ENCODE data around the gene DAPK2.

Gene DAPK2

GRCh38 chr15:63890617-63891016 is 155.7 kb downstream of the DAPK2 start:
- Histone ChIP-seq H3K4me1 (ENCODE audit: insufficient read depth, low read length) (peaks cover 16% of the 10 kb centered on the region), H2AFZ (ENCODE audit: low read depth, low read length) (no peak overlapping the region), H3K4me3 (ENCODE audit: low read depth in 1 of 2, low read length in 2 of 2) (no peak overlapping the region), H3K9ac (ENCODE audit: low read depth, low read length) (no peak overlapping the region), H3K4me2 (ENCODE audit: insufficient read depth, low read length) (no peak overlapping the region), H4K20me1 (ENCODE audit: insufficient read depth, low read length) (no peaks in the 10 kb centered on the region), H3K27ac (ENCODE audit: low read length) (no peak overlapping the region), H3K79me2 (ENCODE audit: insufficient read depth, low read length) (no peaks in the 10 kb centered on the region), H3K27me3 (ENCODE audit: insufficient read depth, low read length, poor library complexity) (no peaks in the 10 kb centered on the region), H3K9me3 (ENCODE audit: insufficient read depth, low read length, severe bottlenecking) (no peaks in the 10 kb centered on the region), H3K36me3 (ENCODE audit: insufficient read depth, low read length) (no peaks in the 10 kb centered on the region)
- ATAC-seq (ENCODE audit: insufficient read depth, low read depth) (no peak), DNase-seq (no peak)
- TF ChIP-seq EZH2 (IDR thresholded peaks at IDR 0.05; ENCODE audit: borderline replicate concordance, low read depth, low read length, severe bottlenecking) = no peak
- TF ChIP-seq, protein P1, sequence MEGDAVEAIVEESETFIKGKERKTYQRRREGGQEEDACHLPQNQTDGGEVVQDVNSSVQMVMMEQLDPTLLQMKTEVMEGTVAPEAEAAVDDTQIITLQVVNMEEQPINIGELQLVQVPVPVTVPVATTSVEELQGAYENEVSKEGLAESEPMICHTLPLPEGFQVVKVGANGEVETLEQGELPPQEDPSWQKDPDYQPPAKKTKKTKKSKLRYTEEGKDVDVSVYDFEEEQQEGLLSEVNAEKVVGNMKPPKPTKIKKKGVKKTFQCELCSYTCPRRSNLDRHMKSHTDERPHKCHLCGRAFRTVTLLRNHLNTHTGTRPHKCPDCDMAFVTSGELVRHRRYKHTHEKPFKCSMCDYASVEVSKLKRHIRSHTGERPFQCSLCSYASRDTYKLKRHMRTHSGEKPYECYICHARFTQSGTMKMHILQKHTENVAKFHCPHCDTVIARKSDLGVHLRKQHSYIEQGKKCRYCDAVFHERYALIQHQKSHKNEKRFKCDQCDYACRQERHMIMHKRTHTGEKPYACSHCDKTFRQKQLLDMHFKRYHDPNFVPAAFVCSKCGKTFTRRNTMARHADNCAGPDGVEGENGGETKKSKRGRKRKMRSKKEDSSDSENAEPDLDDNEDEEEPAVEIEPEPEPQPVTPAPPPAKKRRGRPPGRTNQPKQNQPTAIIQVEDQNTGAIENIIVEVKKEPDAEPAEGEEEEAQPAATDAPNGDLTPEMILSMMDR (IDR thresholded peaks at IDR 0.05; ENCODE audit: borderline replicate concordance, extremely low read depth, low read length, poor library complexity, severe bottlenecking) = no peak

DNA sequence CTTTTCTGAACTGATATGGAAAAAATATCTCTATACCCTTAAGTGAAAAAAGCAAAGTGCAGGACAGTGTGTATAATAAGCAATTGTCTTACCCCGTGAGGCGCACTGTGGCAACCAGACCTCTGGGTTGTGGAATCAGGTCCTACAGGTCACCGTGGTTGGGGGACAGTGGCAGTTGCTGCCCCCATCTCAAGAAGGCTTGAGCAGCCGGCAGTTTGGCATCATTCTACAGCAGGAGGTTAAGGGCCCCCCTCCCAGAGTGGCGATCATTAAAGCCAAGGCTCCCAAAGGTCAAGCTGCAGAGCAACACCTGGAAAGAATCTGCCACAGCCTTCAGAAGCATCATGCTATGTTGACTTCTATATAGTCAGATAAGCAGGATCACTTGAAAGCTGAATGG is 156.5 kb downstream of the DAPK2 start:
- Histone ChIP-seq H2AFZ (ENCODE audit: low read depth, low read length) (no peak overlapping the region), H3K4me1 (ENCODE audit: insufficient read depth, low read length) (peaks cover 16% of the 10 kb centered on the region), H3K4me2 (ENCODE audit: insufficient read depth, low read length) (no peak overlapping the region), H3K36me3 (ENCODE audit: insufficient read depth, low read length) (no peaks in the 10 kb centered on the region), H3K9ac (ENCODE audit: low read depth, low read length) (no peak overlapping the region), H3K27ac (ENCODE audit: low read length) (no peak overlapping the region), H3K27me3 (ENCODE audit: insufficient read depth, low read length, poor library complexity) (no peaks in the 10 kb centered on the region), H3K79me2 (ENCODE audit: insufficient read depth, low read length) (no peaks in the 10 kb centered on the region), H3K4me3 (ENCODE audit: low read depth in 1 of 2, low read length in 2 of 2) (no peak overlapping the region), H3K9me3 (ENCODE audit: insufficient read depth, low read length, severe bottlenecking) (no peaks in the 10 kb centered on the region), H4K20me1 (ENCODE audit: insufficient read depth, low read length) (no peaks in the 10 kb centered on the region)
- no peak for DNase-seq
- TF ChIP-seq, protein P1 (IDR thresholded peaks at IDR 0.05; ENCODE audit: borderline replicate concordance, extremely low read depth, low read length, poor library complexity, severe bottlenecking) = no peak
- no peak for TF ChIP-seq EZH2 (IDR thresholded peaks at IDR 0.05; ENCODE audit: borderline replicate concordance, low read depth, low read length, severe bottlenecking)
- ATAC-seq (ENCODE audit: insufficient read depth, low read depth) = no peak

DNA sequence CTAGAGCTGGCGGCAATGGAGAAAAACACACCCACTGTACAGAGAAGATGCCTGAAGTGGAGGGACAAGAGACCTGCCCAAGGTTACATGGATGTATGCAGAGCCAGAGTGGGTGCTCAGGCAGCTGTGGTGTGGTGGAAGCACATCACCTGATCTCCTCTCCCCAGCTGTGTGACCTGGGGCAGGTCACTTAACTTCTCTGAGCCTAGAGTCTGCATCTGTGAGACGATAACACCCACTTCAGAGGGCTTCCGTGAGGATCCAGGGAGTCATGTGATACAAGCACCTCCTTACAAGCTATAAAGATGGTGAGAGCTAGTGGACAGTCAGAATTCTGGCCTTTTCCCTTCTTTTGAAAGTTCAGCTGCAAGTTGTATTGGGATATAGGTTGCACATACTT is 157.5 kb downstream of the DAPK2 start:
- Histone ChIP-seq H2AFZ (ENCODE audit: low read depth, low read length) (no peak overlapping the region), H3K36me3 (ENCODE audit: insufficient read depth, low read length) (no peaks in the 10 kb centered on the region), H3K4me3 (ENCODE audit: low read depth in 1 of 2, low read length in 2 of 2) (no peak overlapping the region), H3K4me2 (ENCODE audit: insufficient read depth, low read length) (no peak overlapping the region), H3K9ac (ENCODE audit: low read depth, low read length) (no peak overlapping the region), H3K79me2 (ENCODE audit: insufficient read depth, low read length) (no peaks in the 10 kb centered on the region), H3K27me3 (ENCODE audit: insufficient read depth, low read length, poor library complexity) (no peaks in the 10 kb centered on the region), H3K9me3 (ENCODE audit: insufficient read depth, low read length, severe bottlenecking) (no peaks in the 10 kb centered on the region), H3K27ac (ENCODE audit: low read length) (no peak overlapping the region), H4K20me1 (ENCODE audit: insufficient read depth, low read length) (no peaks in the 10 kb centered on the region), H3K4me1 (ENCODE audit: insufficient read depth, low read length) (peaks cover 16% of the 10 kb centered on the region)
- TF ChIP-seq, protein P1 (IDR thresholded peaks at IDR 0.05; ENCODE audit: borderline replicate concordance, extremely low read depth, low read length, poor library complexity, severe bottlenecking) = no peak
- DNase-seq (no peak), ATAC-seq (ENCODE audit: insufficient read depth, low read depth) (no peak)

- Histone ChIP-seq H3K9ac (ENCODE audit: low read depth, low read length) (no peak overlapping the region), H3K9me3 (ENCODE audit: insufficient read depth, low read length, severe bottlenecking) (no peaks in the 10 kb centered on the region), H3K4me2 (ENCODE audit: insufficient read depth, low read length) (no peak overlapping the region), H3K4me1 (ENCODE audit: insufficient read depth, low read length) (peaks cover 12% of the 10 kb centered on the region), H3K27ac (ENCODE audit: low read length) (no peak overlapping the region), H2AFZ (ENCODE audit: low read depth, low read length) (no peak overlapping the region), H3K27me3 (ENCODE audit: insufficient read depth, low read length, poor library complexity) (no peaks in the 10 kb centered on the region), H3K36me3 (ENCODE audit: insufficient read depth, low read length) (no peaks in the 10 kb centered on the region), H4K20me1 (ENCODE audit: insufficient read depth, low read length) (no peaks in the 10 kb centered on the region), H3K4me3 (ENCODE audit: low read depth in 1 of 2, low read length in 2 of 2) (no peak overlapping the region), H3K79me2 (ENCODE audit: insufficient read depth, low read length) (no peaks in the 10 kb centered on the region)
- DNase-seq (no peak), ATAC-seq (ENCODE audit: insufficient read depth, low read depth) (no peak)
- TF ChIP-seq, protein P1 (IDR thresholded peaks at IDR 0.05; ENCODE audit: borderline replicate concordance, extremely low read depth, low read length, poor library complexity, severe bottlenecking) = no peak
- TF ChIP-seq EZH2 (IDR thresholded peaks at IDR 0.05; ENCODE audit: borderline replicate concordance, low read depth, low read length, severe bottlenecking) = no peak
Observed at GRCh38 chr15:63888146-63888545, 158.1 kb downstream of the DAPK2 start.
